Calu3 (cell line): Measurements from ENCODE around the gene TSHZ2. TPM values are rescaled to one million over a fixed set of nuclear protein-coding genes. Genes with fewer than 3 reads are reported as not detected.

Experiments used
- BruUV-seq: library from RNA; stranded (reverse); fragments of 400-500 nt; replicated peaks from 2 replicates; lab custom pipeline; 2021; lab: Mats Ljungman, UMichigan
- CTCF ChIA-PET: fragments of 300-600 bp; sonication (Branson Sonifier 250); formaldehyde crosslinking; loops from one replicate; lab custom pipeline; 2022; ENCODE audit warnings: antibody characterized with exemption; lab: Charles Lee
- DNase-seq: peaks from one replicate; pipeline ENCODE4 v3.0.0; 2022
- H3K27ac Mint-ChIP-seq: one replicate; pipeline ENCODE4 v1.8.0; 2022; ENCODE audit warnings: mixed read lengths; ENCODE audit not compliant: unreplicated experiment
- H3K27me3 Mint-ChIP-seq: one replicate; pipeline ENCODE4 v1.8.0; 2022; ENCODE audit warnings: mixed read lengths; ENCODE audit not compliant: unreplicated experiment
- H3K36me3 Mint-ChIP-seq: one replicate; pipeline ENCODE4 v1.8.0; 2022; ENCODE audit warnings: mild to moderate bottlenecking, moderate library complexity, mixed read lengths; ENCODE audit not compliant: insufficient read depth, unreplicated experiment
- H3K4me1 Mint-ChIP-seq: one replicate; pipeline ENCODE4 v1.8.0; 2022; ENCODE audit warnings: mild to moderate bottlenecking, low read depth, mixed read lengths; ENCODE audit not compliant: unreplicated experiment
- H3K4me3 Mint-ChIP-seq: one replicate; pipeline ENCODE4 v1.8.0; 2022; ENCODE audit warnings: mild to moderate bottlenecking, low read depth, moderate library complexity, mixed read lengths; ENCODE audit not compliant: unreplicated experiment
- H3K9me3 Mint-ChIP-seq: one replicate; pipeline ENCODE4 v1.8.0; 2022; ENCODE audit warnings: low read depth, mixed read lengths; ENCODE audit not compliant: unreplicated experiment
- intact Hi-C: fragments of 100-400 bp; cut with micrococcal nuclease; formaldehyde crosslinking; loops from one replicate; pipeline ENCODE4 v1.10.0; 2022; ENCODE audit not compliant: unreplicated experiment
- total RNA-seq: library from RNA; stranded (reverse); gene quantifications from 2 replicates; pipeline ENCODE4 v1.2.3, GENCODE V29; 2022
- TF ChIP-seq, protein P1 (sequence below): fragments of 200-600 bp; IDR thresholded peaks from one replicate; pipeline ENCODE4 v1.8.0; 2022; ENCODE audit warnings: antibody characterized with exemption; ENCODE audit not compliant: unreplicated experiment

TSHZ2 gene
- total RNA-seq, 1 experiment from 2014 or later: not detected

DNA sequence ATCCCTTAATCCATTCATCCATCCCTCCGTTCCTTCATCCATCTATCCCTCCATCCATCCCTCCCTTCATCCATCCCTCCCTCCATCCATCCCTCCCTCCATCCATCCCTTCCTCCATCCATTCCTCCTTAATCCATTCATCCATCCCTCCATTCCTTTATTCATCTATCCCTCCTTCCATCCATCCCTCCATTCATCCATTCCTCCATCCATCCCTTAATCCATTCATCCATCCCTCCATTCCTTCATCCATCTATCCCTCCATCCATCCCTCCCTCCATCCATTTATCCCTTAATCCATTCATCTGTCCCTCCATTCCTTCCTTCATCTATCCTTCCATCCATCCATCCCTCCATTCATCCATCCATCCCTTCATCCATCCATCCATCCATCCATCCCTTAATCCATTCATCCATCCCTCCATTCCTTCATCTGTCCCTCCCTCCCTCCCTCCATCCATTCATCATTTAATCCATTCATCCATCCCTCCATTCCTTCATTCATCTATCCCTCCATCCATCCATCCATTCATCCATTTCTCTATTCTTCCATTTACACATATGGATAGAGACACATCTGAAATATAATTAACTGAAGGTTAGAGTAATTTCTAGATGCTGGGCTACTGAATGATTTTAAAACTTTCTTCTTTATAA, 100.9 kb downstream of the TSHZ2 start:
- TF ChIP-seq, protein P1, sequence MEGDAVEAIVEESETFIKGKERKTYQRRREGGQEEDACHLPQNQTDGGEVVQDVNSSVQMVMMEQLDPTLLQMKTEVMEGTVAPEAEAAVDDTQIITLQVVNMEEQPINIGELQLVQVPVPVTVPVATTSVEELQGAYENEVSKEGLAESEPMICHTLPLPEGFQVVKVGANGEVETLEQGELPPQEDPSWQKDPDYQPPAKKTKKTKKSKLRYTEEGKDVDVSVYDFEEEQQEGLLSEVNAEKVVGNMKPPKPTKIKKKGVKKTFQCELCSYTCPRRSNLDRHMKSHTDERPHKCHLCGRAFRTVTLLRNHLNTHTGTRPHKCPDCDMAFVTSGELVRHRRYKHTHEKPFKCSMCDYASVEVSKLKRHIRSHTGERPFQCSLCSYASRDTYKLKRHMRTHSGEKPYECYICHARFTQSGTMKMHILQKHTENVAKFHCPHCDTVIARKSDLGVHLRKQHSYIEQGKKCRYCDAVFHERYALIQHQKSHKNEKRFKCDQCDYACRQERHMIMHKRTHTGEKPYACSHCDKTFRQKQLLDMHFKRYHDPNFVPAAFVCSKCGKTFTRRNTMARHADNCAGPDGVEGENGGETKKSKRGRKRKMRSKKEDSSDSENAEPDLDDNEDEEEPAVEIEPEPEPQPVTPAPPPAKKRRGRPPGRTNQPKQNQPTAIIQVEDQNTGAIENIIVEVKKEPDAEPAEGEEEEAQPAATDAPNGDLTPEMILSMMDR: no peak
- intact Hi-C loops: no loop called here
- CTCF ChIA-PET: no interaction called here
- no peak for DNase-seq
- Mint-ChIP-seq H3K4me3 (no peak overlapping the region), H3K9me3 (no peaks in the 10 kb centered on the region), H3K27ac (no peak overlapping the region), H3K36me3 (no peaks in the 10 kb centered on the region), H3K4me1 (no peaks in the 10 kb centered on the region), H3K27me3 (peaks cover 44% of the 10 kb centered on the region)
- BruUV-seq: no TSS peak

DNA sequence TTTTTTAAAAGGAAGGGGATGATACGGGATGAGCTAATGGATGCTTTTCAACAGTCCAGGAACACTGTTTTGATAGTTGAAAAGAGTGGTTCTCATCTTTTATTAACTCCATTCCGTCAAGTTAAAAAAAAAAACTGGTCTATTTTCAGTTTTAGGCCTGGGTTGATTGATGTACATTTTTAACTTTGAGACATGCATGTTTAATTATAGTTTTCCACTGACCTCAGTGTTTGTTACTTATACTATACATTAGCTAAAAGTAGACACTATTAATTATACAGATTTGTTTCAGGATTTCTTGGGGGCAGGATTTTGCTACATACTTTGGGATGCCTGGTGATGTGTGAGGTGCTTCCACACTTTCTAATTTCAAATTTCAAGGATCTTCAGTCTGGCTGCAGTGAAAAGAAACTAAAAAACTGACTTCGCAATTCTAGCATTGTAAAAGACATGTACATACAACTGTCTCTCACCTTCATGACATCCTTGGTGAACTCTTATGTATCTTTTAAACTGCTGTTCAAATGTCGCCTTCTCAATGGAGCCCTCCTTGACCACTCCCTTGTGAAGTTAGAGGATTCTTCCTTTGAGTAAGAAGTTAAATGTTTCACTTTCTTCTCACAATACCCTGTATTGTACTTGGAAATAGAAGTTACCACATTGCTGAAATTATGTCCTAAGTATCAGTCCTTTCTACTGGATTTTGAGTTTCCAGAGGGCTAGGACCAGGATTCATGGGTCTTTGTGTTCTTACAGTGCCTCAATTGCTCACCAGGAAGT, 101.7 kb downstream of the TSHZ2 start:
- Mint-ChIP-seq H3K27me3 (peaks cover 36% of the 10 kb centered on the region), H3K9me3 (no peaks in the 10 kb centered on the region), H3K4me3 (no peak overlapping the region), H3K4me1 (no peaks in the 10 kb centered on the region), H3K27ac (no peak overlapping the region), H3K36me3 (no peaks in the 10 kb centered on the region)
- BruUV-seq: no TSS peak
- CTCF ChIA-PET: no interaction called here
- intact Hi-C loops: no loop called here
- TF ChIP-seq, protein P1: no peak
- DNase-seq: no peak

DNA sequence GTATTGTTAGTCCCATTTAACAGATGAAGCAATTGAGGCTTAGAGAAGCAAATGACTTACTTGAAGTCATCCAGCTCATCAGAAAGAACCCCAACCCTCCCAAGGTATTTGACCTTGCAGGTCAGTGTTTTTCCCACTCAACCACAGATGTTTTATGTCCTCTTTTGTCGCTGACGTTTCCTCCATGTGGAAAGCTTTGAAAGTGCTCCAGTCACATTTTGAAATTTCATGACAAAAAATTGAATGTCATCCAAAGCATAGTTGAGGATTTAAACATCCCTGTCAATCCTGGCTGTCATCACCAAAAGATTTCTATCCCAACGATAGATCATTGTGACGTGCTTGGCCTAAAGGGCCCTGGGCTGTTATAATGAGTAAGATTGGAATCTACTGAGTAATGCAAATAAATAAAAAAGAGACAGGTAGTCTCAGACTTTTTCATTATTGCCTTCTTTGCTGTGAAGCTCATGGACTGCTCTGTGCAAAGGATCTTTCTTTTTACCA, 102.7 kb downstream of the TSHZ2 start:
- intact Hi-C loops: no loop called here
- BruUV-seq: no TSS peak
- Mint-ChIP-seq H3K27me3 (peaks cover 26% of the 10 kb centered on the region), H3K9me3 (no peaks in the 10 kb centered on the region), H3K4me1 (no peaks in the 10 kb centered on the region), H3K36me3 (no peaks in the 10 kb centered on the region), H3K27ac (no peak overlapping the region), H3K4me3 (no peak overlapping the region)
- TF ChIP-seq, protein P1: no peak
- CTCF ChIA-PET: no interaction called here
- DNase-seq: no peak

DNA sequence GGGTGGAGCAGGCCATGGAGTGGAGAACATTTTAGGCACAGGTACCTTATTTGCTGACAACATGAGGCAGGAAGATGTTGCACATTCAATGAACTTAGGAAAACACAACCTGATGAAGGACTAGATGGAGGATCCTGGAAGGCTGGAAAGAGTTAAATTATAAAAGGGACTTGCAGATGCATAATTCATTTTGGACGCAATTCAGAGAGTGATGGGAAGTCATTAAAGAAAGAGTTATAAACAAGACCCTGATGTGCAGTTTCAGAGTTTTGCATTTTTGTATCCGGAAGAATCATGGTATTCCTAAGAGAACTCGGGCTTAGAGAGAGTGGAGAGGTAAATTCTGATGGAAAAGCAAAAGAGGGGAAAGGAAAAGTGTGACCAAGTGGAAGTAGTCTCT, 104.5 kb downstream of the TSHZ2 start:
- Mint-ChIP-seq H3K27me3 (peaks cover 19% of the 10 kb centered on the region), H3K4me3 (no peak overlapping the region), H3K27ac (no peak overlapping the region), H3K4me1 (peaks cover 8% of the 10 kb centered on the region), H3K36me3 (no peaks in the 10 kb centered on the region), H3K9me3 (no peaks in the 10 kb centered on the region)
- CTCF ChIA-PET: no interaction called here
- TF ChIP-seq, protein P1: no peak
- DNase-seq: no peak
- intact Hi-C loops: loop anchor here (1.0 kb wide), 1 partner anchor 17 kb away; no protein-coding TSS in a partner anchor
- BruUV-seq: no TSS peak
